NCI-H446 (cell line): ENCODE data around the gene IRGQ.
A peak's percentile ranks its signal among the peaks of the same experiment; 100 is the strongest.
"Not testable (repeated sequence)": the region's sequence is repeated elsewhere in the genome, so short reads cannot be mapped to it uniquely, and the experiment has no call there.

Experiments
- DNase-seq, 2 experiments: peaks; one replicate each; lab custom pipeline; 2025; lab: John Stamatoyannopoulos, UW

Gene IRGQ, protein sequence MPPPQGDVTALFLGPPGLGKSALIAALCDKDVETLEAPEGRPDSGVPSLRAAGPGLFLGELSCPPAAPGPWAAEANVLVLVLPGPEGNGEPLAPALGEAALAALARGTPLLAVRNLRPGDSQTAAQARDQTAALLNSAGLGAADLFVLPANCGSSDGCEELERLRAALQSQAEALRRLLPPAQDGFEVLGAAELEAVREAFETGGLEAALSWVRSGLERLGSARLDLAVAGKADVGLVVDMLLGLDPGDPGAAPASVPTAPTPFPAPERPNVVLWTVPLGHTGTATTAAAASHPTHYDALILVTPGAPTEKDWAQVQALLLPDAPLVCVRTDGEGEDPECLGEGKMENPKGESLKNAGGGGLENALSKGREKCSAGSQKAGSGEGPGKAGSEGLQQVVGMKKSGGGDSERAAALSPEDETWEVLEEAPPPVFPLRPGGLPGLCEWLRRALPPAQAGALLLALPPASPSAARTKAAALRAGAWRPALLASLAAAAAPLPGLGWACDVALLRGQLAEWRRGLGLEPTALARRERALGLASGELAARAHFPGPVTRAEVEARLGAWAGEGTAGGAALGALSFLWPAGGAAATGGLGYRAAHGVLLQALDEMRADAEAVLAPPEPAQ

DNA sequence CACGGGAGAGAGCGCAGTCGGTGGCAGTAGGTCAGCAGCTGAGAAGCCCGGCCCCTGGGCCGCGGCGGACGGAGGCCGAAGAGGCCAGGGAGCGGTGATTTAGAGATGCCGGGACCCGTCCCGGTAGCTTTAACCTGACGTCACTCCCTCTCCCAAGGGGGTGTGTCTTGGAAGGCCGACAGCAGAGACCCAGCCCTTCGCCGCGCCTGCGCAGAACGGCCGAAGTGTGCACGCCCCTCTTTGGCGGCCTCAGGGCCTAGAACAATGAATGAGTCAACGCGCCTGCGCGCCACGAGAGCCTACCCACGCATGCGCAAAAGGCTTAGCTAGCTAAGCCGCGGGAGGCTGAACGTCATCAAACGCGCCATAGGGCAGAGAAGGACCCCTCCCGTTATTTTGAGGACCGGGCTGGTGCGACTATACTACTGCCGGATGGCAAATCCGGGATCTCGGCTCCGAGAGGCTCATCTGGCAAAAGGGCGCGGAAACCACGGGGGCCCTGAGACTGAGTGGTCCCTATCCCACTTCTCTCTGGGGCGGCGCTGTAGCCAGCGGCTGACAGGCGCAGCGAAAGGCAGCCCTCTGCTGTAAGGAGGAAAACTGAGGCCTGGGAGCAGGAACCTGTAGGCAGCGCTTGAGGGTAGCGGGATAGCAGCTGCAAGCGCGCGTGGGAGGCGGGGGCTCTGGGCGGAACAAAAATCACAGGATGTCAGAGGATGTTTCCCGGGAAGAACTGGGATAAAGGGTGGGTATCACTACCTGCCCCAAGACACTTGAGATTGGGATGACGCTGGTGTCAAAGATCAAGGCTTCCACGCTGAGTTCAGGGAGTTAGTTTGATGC lies at the start of gene IRGQ, which contains the start of gene ZNF576:
TSS of gene IRGQ (minus strand) at position 136 of the 843 bp plus-strand sequence. CDS start 796 bp downstream, outside the sequence.
TSS of gene ZNF576 (plus strand) at position 597 of the 843 bp plus-strand sequence. CDS start 514 bp downstream, outside the sequence.
- peak; percentile 99 to 100 for DNase-seq

DNA sequence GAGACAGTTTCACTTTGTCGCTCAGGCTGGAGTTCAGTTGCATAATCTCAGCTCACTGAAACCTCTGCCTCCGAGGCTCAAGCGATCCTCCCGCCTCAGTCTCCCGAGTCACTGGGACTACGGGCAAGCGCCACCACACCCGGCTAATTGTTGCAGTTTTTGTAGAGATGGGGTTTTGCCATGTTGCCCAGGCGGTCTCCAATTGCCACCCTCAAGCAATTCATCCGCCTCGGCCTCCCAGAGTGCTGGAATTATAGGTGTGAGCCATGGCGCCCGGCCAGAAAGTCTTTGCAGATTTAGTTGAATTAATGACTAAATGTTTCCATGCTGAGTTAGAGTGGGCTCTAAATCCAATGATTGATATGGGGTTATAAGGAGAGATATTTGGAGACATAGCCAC lies 48.2 kb upstream of the IRGQ start:
- DNase-seq: no peak

DNA sequence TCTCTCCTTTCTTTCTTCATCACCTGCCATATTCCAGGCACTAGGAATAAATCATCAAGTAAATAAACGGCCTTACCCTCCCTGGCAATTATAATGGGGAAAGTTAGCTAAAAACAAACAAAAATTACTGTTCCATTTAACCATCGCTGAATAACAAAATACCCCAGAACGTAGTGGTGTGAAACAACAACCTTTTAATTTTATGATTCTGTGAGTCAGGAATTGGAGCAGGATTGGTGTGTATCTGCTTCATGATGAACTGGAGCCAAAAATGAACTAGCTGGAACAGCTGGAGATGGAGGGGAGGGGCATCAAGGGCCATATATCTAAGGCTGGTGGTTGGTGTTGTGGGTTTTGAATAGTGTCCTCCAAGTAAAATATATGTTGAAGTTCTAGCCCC lies 47.4 kb upstream of the IRGQ start:
- DNase-seq: no peak

DNA sequence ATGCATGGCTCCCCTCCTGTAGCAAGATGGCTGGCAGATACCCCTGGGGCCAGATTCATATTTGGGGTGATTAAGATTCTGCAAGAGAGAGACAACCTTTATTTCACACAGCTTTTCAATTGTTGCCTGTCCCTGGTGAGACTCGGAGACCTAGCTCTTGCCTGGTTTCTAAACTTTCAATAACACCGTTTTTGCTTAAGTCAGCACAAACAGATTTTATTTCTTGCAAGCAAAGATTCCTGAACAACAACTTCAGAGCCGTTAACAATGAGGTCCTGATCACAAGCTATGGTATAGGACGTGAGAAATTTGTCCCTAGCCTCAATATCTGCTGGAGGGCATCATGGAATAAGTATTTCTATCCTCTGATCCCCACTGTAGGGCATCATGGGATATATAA lies 46.6 kb upstream of the IRGQ start:
- DNase-seq: no peak

DNA sequence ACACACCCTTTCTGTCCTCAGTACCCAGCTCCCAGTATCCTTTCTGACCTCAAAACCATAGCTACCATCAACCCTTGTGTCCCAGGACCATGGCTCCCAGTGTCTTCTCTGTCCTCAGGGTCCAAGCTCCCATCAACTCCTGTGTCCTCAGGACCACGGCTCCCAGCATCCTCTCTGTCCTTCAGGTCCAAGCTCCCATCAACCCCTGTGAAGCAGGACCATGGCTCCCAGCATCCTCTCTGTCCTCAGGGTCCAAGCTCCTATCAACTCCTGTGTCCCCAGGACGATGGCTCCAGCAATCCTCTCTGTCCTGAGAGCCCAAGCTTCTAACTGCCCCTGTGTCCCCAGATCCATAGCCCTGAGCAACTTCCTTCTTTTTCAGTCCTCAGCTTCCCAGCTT lies 45.4 kb upstream of the IRGQ start:
- DNase-seq: no peak

DNA sequence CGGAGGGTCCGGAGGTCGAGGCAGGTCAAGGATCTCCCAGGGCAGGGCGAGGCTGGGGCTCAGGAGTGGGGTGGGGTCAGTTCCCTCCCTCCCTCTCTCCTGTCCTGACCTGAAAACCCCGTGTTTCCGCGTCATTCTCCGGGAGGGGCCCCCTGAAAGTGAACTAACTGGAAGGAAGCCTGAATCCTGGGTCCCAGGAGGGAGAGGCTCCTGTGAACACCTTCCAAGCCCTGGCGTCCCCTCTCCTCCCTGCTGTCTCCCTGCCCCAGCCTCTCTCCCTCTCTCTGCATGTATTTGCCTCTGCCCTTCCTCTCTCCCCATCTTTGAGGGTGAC lies 44.5 kb upstream of the IRGQ start:
- no peak for DNase-seq

DNA sequence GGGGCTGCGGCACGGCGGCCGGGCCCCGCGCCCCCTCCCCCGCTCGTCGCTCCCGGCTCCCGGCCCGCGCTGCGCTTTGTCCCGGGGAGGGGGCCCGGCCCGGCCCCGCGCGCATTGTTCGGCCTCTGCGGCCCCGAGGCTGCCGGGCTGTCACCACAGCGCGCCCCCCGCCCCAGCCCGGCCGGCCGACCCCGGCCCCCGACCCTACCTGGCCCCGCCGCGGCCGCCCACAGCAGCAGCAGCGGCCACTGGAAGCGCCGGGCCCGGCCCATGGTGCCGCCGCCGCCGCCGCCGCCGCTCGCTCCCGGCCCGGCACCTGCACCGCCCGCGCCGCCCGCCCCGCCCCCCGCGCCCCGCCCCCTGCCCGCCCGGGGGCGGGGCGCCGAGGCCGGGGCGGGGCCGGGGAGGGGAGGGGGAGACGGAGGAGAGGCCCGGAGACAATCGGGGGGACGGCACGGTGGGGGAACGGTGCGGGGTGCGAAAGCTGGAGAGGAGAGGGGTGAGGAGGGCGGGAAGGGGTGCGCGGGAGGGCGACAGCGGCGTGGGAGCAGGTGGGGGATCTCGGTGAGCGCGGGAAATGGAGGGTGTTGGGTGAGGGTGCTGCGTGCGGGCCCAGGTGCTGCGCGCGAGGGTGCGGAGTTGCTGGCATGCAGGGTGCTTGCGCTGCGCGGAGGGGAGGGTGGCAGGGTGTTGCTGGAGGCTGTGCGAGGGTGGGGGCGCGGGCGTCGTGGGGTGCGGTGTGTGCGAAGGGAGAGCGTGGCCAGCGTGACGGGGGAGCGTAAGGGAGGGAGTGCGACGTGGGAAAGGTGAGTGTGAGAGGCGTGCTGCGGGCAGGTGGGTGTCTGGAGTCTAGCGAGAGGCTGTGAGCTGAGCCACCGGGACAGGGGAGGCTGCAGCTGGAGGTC lies 43.8 kb upstream of the IRGQ start, which contains the start of gene CADM4:
TSS of gene CADM4 (minus strand) at position 332 of the 905 bp plus-strand sequence. CDS start at position 272, 60 bp downstream.
- DNase-seq: peak in 1 of 2 experiments; percentile 34

DNA sequence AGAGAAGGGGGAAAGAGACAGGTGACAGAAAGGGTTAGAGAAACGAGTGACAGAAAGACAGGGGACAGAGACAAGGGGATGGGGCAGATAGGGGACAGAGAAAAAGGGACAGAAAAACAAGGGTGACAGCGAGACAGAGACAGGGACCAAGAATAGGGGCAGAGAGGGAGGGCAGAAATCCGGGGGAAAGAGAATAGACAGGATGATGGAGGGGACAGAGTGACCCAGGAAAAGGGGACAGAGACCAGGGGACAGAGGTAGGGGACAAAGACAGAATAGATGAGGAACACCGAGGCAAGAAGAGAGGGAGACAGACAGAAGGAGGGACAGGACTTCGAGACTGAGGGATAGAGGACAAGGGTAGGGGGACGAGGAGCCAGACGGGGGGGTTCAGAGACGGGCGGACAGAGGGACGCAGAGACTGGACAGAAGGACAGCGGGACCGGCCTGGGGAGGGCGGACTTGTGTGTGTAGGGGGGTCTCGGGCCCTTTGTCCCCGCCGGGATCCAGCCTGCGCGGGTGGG lies 43.1 kb upstream of the IRGQ start:
- no peak for DNase-seq

DNA sequence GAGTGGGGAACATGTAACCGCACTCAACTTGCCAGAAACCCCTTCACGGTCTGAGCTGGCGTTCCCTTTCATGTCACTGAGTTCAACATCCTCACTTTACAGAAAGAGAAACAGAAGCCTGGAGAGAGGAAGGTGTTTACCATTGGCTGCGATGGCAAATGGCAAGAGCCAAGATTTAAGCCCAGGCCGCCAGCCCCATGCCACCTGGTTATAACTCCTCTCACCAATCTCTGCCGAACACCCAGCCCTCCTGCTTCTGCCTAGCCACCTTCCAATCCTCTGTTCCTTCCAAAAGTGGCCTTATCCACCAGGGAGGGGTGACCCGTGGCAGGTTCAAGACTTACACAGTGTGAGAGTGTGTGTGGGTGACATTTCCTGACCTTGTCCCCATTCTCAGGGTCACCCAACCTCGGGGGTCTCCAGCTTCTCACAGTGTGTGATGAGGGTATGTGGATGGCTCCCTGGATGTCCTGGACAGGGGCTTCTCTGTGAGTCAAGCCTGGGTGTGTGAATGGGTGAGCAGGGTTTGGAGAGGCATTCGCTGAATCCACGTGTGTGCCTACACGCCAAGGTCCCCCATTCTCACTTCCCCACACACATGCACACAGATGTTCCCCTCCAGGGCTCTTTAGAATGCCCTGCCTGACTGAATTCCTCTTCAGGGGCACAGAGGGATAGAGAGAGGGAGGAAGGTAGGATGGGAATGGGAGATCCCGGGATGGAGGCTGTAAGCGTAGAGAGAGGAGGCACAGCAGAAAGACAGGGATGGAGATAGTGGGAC lies 42.5 kb upstream of the IRGQ start:
- DNase-seq: no peak

DNA sequence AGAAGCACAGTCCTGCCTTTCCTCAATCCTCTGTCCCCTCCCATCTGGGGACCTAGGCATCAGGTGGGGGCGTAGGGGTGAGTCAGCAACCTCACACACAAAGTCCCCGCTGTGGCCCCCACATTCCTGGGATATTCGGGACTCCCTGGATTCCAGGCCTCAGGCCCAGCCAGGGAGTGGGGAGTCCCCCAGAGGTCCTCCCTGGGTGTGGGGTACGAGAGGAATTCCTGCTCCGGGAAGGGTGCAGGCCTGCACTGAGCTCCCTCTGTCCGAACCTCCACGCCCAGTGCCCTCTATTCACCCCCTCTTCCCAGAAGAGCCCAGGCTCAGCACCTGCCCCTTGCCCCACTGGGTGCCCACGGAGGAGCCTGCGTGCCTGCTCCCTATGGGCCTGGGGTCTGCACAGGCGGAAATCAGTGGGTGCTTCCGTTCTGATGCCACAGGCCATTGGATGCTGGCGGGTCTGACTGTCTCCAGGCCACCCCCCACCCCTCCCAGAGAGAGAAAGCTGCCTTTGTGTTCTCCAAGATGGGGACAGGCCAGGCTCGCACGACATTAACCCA lies 40.3 kb upstream of the IRGQ start:
- no peak for DNase-seq

DNA sequence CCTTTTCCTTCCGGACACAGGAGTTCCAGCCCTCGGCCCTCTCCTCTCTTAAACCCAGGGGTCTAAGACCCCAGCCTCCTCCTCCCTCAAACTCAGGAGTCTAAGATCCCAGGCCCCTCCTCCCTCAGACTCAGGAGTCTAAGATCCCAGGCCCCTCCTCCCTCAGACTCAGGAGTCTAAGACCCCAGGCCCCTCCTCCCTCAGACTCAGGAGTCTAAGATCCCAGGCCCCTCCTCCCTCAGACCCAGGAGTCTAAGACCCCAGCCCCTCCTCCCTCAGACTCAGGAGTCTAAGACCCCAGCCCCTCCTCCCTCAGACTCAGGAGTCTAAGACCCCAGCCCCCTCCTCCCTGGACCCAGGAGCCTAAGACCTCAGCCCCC lies 39.6 kb upstream of the IRGQ start:
- not testable (repeated sequence) for DNase-seq

DNA sequence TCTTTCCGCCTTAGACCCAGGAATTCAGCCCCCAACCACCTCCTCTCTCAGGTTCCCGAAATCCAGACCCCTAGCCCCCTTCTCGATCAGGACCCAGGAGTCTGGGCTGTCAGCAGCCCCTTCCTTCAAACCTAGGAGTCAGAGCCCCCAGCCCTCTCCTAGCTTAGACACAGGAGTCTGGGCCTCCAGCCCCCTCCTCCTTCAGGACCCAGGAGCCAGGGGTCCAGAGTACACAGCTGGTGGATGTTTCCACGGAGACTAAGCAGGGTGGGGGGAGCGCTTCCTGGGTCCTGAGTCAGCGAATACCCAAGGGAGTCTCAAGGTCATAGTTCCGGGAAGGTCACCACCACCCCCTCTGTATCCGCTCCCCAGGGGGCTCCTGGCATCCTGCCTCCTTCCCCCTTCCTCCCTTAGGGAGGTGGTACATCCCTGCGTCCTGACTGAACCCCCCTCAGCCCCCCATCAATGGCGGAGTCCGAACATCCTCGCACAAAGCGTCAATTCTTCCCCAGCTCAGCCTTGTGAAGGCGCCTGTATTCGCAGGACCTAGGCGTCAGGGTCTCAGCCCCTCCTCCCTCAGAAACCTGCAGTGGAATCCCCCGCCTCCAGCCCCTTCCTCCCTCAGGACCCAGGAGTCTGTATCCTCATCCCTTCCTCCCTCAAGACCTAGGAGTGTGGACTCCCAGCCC lies 39.1 kb upstream of the IRGQ start:
- DNase-seq: no peak

DNA sequence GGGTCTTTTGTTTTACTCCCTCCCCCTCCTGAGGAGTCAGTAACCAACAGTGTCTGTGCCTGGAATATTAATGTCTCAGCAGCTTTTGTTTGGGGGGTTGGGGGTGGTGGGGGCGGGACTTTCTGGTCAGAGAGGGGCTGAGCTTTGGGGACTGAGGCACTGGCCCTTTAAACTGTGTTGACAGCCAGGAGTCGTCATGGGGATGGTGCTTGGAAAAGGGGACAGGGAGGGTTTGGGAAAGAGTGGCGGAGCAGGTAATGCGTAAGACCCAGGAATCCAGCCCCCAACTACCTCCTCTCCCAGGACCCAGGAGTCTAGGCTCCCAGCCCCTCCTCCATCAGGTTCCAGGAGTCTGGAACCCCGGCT lies 38.6 kb upstream of the IRGQ start:
- no peak for DNase-seq

DNA sequence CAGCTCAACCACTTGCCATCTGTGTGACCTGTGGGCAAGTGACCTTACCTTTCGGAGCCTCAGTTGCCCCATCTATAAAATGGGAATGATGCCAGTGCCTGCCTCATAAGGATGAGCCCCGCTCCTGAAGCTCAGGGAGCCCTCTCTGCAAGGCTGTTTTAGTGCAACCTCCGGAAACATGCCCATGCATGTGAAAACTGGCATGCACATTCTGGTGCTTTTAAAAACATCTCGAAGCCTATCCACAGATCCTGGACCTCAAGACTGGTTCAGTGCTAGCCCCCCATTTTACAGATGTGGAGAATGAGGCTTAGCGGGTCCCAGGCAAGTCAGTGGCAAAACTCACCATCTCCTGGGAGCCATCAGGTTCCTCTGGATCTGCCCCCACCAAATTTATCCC lies 38.1 kb upstream of the IRGQ start:
- DNase-seq: no peak

DNA sequence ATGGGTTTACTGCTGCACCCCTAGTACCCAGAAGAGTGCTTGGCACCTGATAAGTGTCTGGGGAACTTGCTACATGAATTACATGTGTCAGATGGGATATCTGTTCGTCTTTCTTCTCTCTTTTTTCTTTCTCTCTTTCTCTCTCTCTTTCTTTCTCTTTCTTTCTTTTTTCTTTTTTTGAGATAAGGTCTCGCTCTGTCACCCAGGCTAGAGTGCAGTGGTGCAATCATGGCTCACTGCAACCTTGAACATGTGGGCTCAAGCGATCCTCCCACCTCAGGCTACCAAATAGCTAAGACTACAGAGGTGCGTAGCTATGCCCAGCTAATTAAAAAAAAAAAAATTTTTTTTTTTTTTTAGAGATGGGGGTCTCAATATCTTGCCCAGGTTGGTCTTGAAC lies 37.6 kb upstream of the IRGQ start:
- DNase-seq: no peak

DNA sequence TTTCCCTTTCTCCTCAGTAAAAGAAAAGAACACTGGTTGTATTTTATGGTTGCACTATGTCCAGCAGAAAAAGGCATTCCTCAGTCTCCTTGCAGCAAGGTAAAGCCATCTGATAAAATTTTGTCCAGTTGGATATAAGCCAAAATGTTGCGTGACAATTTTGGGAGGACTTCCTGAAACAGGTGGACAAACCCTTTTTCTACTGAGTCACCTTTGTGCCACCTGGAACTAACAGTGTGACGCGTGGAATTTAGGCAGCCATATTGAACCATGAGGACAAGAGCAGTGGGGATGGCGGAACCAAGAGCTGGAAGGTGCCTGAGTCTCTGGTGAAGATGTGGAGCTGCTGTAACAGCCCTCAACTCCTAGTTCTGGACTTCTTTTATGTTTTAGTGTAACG lies 35.6 kb upstream of the IRGQ start:
- DNase-seq: no peak

DNA sequence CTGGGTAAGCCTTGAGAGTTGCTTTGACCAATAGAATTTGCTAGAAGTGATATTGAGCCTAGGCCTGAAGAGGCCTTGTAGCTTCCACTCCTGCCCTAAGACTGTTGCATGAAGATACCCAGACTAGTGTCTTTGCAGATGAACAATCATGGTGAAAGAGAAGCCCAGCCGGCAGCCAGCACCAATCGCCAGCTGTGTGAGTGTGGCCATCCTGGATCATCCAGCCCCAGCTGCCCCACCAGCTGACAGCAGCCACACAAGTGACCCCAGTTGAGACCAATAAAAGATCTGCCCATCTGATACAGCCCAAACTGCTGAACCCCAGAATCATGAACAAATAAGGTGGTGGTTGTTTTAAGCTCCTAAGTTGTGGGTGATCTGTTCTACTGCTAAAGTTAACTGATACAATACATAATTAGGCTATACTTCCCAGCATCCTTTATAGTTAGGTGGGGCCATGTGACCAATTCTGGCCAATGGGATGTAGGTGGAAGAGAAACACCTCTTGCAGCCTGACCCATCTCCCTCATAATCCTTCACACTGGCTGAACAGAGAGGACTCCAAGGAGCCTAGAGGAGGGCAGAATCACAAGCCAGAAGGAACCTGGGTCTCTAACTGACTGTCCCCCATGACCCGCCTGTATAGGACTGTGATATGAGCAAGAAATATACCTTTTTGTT lies 32.9 kb upstream of the IRGQ start:
- no peak for DNase-seq

DNA sequence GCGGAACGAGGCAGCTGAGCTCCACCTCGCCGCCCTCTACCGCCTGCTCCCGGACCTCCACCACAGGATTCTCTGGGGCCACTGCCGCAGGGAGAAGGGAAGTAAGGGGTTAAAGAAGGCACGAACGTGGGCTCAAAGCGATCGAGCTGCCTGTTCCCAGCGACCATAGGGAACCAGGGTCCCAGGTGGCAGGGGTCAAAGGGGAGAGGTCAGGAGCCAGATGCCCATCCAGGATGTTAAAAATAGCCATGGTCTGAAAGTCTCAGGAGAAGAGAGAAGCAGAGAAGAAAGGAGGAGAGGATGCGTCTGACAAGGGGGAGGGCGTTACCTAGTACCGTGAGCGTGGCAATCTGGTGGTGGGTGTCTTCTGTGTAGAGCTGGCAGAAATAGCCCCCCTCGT lies 30.9 kb upstream of the IRGQ start:
- DNase-seq: no peak
